ENCODE measurements around the gene TRIO. TPM values are rescaled to one million over a fixed set of nuclear protein-coding genes. Genes with fewer than 3 reads are reported as not detected.

The TRIO gene
- total RNA-seq, 1 donor from 2014 or later: 381 TPM

GRCh38 chr5:14267991-14268708 is 125.0 kb downstream of the TRIO start:
- DNase-seq: no peak

DNA sequence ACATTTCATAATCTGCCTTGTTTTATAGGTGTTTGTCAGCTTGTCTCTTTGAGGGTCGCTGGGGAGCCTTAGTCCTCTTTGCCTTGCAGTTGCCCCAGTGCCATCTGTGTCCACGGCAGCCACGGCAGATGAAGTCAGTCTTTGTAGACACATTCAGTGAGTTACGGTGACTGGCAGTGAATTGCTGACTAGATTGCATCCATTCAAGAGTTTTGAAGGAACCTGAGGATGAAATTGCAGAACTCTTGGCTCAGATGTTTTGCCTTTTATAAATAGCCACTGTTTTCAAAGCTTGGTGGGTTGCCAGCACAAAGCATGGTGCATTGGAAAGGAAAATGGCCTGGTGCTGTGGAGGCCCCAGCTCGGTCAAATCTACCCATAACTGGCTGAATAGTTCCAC is 125.6 kb downstream of the TRIO start:
- DNase-seq: no peak

DNA sequence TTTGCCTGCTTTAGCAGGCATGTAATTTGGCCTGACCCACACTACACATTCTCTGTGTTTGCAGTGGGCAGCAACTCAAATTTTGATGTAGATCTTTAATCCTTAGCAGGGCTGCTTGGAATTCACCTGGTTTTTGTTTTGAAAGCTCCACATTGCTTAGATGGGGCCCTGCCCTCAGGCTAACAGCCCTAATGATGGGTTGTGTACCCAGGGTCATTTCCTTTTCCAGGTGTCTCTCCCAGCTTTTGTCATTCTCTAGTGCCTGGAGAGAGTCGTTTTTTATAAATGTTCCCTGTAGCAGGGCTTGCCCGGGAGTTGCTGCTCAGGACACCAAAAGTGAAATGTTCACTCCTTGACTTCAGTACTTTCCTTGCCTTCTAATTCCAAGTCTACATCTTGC is 126.3 kb downstream of the TRIO start:
- DNase-seq: no peak

GRCh38 chr5:14270209-14270702 is 127.1 kb downstream of the TRIO start:
- no peak for DNase-seq

- no peak for DNase-seq
Observed at GRCh38 chr5:14272548-14273205, 129.5 kb downstream of the TRIO start.

DNA sequence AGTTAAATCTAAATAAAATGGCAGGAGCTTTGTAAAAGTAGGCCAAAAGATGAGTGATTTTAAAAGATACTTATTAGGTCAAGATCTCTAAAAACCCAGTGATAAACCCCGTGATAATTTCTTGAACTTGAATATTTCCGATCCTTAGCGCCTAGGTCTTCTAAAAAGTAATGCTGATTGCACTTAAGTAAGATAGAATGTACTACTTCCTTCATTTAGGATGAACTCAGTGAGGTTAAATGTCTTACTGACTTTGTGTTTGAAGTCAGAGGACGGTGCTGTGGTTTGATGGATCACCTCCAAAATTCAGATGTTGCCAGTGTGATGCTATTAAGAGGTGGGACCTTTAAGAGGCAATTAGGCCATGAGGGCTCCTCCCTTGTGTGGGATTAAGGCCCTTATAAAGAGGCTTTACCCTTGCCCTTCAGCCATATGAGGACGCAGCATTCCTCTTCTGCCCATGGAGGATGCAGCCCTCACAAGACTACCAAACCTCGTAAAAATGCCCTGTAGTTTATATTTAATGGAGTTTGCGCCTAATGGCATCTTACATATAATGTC is 130.1 kb downstream of the TRIO start:
- DNase-seq: no peak

DNA sequence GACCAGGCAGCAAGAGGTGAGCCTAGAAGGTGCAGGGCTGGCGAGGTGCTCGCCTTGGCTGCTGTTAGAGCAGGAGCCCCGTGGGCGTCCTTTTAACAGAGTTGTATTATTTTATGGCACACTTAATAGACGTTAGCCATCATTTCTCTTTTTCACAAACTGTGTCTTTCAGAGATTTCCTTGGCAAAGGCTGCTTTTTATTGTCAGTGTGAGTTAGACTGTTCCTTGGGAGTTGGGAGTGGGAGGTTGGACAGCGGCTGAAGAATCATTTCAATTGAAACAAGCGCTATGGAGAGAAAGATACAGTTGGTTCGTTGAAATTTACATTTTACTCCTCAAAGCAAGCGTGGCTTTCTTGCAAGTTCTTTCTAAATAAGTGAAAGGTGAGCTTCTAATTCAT is 133.2 kb downstream of the TRIO start:
- DNase-seq: no peak

DNA sequence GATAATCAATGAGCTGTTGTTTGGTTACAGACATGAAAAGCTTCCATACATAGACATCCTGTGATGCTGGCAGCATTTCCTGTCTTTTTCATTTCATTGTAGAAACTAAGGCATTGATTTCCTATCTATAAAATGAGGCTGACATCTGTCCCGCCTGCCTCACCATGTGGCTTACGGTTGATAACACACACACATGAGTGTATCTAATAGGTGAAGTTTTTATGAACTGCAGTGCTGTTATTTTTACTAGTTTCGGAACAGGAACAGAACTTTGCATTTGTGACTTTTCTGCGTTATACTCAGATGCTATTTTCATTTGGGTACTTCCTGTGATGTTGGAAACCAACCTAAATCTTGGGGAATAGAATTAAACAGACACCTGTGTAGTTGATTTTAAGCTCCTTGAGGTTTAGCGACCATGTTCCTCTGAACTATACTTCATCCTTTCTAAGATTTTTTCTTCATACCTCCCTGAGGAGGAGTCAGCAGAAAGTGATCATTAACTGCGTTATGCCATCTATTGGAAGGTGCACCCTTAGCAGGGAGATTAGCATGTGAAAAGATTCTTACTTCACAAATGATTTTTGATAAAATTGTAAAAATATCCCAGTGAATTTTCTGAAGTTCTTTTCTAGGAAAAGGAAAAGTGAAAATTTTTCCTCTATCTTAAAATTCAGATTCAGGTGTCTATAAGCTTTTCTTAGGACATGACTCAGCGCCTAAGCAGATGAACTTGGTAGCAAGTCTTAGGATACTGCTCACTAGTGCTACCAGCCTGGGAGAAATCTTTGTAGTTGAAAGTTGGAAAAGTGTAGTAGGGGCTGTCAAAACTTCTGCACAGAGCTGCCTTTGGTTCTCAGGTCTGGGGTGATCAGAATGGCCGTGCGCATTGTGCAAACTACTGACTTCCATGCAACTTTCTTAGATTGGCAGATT is 134.5 kb downstream of the TRIO start:
- no peak for DNase-seq

GRCh38 chr5:14280294-14280854 is 137.2 kb downstream of the TRIO start:
- DNase-seq: no peak

DNA sequence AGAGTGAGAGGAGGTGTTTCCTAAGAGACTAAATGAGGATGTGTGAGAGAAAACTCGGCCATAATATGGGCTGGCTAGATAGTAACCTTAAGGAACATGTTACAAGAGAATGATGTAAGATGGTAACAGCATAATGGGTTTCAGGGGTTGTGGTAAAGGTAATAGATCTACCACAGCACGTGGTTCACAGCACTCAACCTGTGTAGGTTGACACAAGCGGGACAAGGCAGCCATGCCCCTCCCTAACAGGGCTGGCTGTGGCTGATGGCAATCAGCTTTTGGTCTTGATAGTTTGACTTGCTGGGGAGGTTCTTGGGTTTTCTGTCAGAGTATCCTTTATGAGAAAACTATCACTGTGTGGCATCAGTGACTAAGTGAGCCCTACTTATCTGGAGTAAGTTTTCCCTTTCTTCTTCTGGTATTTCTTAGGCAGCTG is 138.6 kb downstream of the TRIO start:
- DNase-seq: no peak

GRCh38 chr5:14283139-14283538 is 140.0 kb downstream of the TRIO start:
- DNase-seq: no peak

GRCh38 chr5:14284392-14285148 is 141.4 kb downstream of the TRIO start:
- no peak for DNase-seq

DNA sequence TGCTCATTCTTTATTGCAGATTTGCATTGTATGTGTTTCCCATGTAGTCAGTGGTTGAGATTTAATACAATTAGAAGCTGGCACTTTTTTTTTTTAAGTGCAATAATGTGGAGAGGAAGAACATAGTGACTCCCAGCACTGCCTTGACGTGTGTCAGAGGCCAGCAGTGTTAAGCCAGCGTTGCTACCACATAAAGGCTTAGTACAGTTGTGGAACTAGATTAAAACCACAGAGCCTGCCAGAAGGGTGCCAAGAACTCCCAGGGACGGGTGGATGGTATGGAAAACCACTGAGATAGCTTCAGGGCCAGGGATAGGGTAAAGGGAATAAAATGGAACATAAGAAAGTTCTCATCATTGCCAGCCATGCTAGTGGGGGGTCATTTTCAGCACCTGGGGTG is 142.9 kb downstream of the TRIO start:
- no peak for DNase-seq

GRCh38 chr5:14286574-14287421 is 143.7 kb downstream of the TRIO start:
- DNase-seq: no peak

DNA sequence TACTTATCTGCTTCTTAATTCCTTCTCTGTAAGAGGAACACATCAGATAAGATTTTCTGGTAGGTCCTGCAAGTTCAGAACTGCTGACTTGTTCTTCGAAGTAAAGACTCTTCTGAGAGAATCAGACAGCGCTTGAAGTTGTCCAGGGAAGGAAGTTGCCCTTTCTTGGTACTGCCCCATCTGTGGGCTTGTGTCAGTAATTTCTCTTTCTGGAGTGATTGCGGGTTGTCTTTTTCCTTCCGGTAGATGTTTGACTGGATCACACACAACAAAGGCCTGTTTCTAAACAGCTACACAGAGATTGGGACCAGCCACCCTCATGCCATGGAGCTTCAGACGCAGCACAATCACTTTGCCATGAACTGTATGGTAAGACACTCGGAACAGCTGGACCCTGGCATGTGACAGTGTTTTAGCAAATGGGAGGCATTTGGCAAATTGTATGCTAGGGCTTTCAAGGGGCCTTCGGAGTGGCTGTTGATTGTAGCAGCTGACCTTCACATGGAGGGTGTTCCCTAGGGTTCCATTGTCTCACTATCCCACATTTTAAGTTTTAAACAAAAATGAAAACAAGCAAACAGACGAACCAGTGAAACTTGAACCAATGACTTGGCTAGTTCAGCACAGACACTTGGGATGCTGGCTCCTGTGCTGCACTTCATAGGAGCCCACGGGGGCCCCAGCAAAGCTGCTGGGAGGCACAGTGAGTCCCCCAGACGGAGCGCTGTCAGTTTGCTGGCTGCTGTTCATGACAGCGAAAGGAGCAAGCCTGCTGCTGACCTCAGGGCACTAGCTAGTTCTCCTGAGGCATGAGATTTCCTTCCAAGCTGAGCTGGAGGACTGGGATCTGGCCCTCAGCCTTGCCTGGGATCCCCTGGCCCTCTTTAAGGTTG is 149.9 kb downstream of the TRIO start:
- DNase-seq: no peak

- no peak for DNase-seq
Observed at GRCh38 chr5:14295610-14296009, 152.5 kb downstream of the TRIO start.

- peak; percentile 57 for DNase-seq
Observed at GRCh38 chr5:14296533-14297331, 153.6 kb downstream of the TRIO start.

- no peak for DNase-seq
Observed at GRCh38 chr5:14297697-14298096, 154.6 kb downstream of the TRIO start.

Data from occipital lobe (tissue), 2 donors.